DND-41 (cell line): ENCODE measurements around the gene ATP11B.
"Not testable (repeated sequence)": the region's sequence is repeated elsewhere in the genome, so short reads cannot be mapped to it uniquely, and the experiment has no call there.

ENCODE experiments used
- EZH2 ChIP-seq: IDR thresholded peaks from 3 replicates; pipeline ENCODE4 v1.6.1; 2012; ENCODE audit warnings: borderline replicate concordance, low read depth, mild to moderate bottlenecking, moderate library complexity, low read length, inconsistent platforms; ENCODE audit not compliant: severe bottlenecking
- TF ChIP-seq, protein P1 (sequence below): IDR thresholded peaks from 2 replicates; pipeline ENCODE4 v1.5.1; 2012; ENCODE audit warnings: borderline replicate concordance, low read length, moderate library complexity, mild to moderate bottlenecking; ENCODE audit not compliant: poor library complexity, severe bottlenecking; ENCODE audit errors: extremely low read depth

- TF ChIP-seq, protein P1, sequence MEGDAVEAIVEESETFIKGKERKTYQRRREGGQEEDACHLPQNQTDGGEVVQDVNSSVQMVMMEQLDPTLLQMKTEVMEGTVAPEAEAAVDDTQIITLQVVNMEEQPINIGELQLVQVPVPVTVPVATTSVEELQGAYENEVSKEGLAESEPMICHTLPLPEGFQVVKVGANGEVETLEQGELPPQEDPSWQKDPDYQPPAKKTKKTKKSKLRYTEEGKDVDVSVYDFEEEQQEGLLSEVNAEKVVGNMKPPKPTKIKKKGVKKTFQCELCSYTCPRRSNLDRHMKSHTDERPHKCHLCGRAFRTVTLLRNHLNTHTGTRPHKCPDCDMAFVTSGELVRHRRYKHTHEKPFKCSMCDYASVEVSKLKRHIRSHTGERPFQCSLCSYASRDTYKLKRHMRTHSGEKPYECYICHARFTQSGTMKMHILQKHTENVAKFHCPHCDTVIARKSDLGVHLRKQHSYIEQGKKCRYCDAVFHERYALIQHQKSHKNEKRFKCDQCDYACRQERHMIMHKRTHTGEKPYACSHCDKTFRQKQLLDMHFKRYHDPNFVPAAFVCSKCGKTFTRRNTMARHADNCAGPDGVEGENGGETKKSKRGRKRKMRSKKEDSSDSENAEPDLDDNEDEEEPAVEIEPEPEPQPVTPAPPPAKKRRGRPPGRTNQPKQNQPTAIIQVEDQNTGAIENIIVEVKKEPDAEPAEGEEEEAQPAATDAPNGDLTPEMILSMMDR: not testable (repeated sequence)
- not testable (repeated sequence) for TF ChIP-seq EZH2
Observed at GRCh38 chr3:182870917-182871316, 77.6 kb downstream of the ATP11B start.
